NB4 (cell line): ENCODE results near the gene SH3PXD2A.

ENCODE experiments used
- CTCF ChIP-seq: IDR thresholded peaks from one replicate; pipeline ENCODE4 v1.5.1; 2012; ENCODE audit warnings: low read depth, low read length
- POLR2A ChIP-seq: IDR thresholded peaks from 2 replicates; pipeline ENCODE4 v1.6.1; 2011; ENCODE audit warnings: mild to moderate bottlenecking; ENCODE audit not compliant: insufficient read length; ENCODE audit errors: extremely low read depth

DNA sequence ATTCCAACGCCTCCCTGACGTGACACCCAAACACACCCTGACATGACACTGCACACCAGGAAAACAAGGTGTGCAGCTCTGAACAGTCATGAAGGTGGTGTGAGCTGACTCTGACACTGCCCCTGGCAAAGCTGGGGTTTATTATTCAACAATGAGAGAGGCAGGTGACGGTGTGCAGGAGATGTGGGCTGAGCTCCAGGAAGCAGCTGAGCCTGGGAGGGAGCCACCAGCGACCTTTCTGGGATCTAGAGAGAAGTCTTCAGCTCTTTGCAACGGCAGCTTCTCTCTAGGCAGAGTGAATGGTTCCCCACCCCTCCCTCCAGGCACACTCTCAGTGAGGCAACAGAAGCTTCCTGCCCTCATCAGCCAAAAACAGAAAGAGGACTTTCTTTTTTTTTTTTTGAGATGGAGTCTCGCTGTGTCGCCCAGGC, 65.6 kb downstream of the SH3PXD2A start:
- TF ChIP-seq CTCF: no peak
- TF ChIP-seq POLR2A: no peak
